Measurements from ENCODE around the gene PAPOLB. TPM values are rescaled to one million over a fixed set of nuclear protein-coding genes. Genes with fewer than 3 reads are reported as not detected.

The PAPOLB gene
- polyA plus RNA-seq, 1 donor from 2014 or later: 0.05 TPM

- no peaks in the 10 kb centered on the region for H3K79me2 ChIP-seq (replicated peaks; ENCODE audit: insufficient read depth, low read length)
- no peak for TF ChIP-seq TAF1 (IDR thresholded peaks at IDR 0.05; ENCODE audit: low read depth)
- no peak for TF ChIP-seq MXI1 (conservative IDR thresholded peaks at IDR 0.05; ENCODE audit: poor library complexity, severe bottlenecking)
- no peak for TF ChIP-seq CTCF (IDR thresholded peaks at IDR 0.05; ENCODE audit: poor library complexity, severe bottlenecking)
- TF ChIP-seq EZH2 (IDR thresholded peaks at IDR 0.05; ENCODE audit: borderline replicate concordance, insufficient read depth, low read length, poor library complexity, severe bottlenecking): no peak
- TF ChIP-seq REST (IDR thresholded peaks at IDR 0.05; ENCODE audit: borderline replicate concordance): no peak
- no peak for TF ChIP-seq RAD21 (conservative IDR thresholded peaks at IDR 0.05)
- no peak for TF ChIP-seq SMC3 (conservative IDR thresholded peaks at IDR 0.05; ENCODE audit: poor library complexity)
- TF ChIP-seq POLR2AphosphoS5 (IDR thresholded peaks at IDR 0.05): no peak
- no peak for TF ChIP-seq EP300 (conservative IDR thresholded peaks at IDR 0.05; ENCODE audit: poor library complexity, severe bottlenecking)
- H3K36me3 ChIP-seq (ENCODE audit: insufficient read depth, low read length): no peaks in the 10 kb centered on the region
- no peaks in the 10 kb centered on the region for H3F3A ChIP-seq (ENCODE audit: insufficient read depth, low read length, poor library complexity, severe bottlenecking)
- no peak overlapping the region for H2AFZ ChIP-seq (ENCODE audit: low read depth, low read length)
- no peaks in the 10 kb centered on the region for H4K20me1 ChIP-seq (ENCODE audit: insufficient read depth)
- no peaks in the 10 kb centered on the region for H3K27me3 ChIP-seq (ENCODE audit: insufficient read depth, low read depth, low read length)
- H3K9me2 ChIP-seq (ENCODE audit: insufficient read depth, low read length): no peaks in the 10 kb centered on the region
- no peak overlapping the region for H3K27ac ChIP-seq (ENCODE audit: low read length)
- no peaks in the 10 kb centered on the region for H3K9me3 ChIP-seq (ENCODE audit: low read length)
- no peak overlapping the region for H3K4me2 ChIP-seq (ENCODE audit: low read length)
- H3K4me3 ChIP-seq (ENCODE audit: low read length): no peak overlapping the region
- H3K9ac ChIP-seq (ENCODE audit: low read length): no peak overlapping the region
These were observed 42.0 kb downstream of the PAPOLB start for GRCh38 chr7:4819560-4820404.

- Histone ChIP-seq H3K27me3 (ENCODE audit: insufficient read depth, low read depth, low read length) (no peaks in the 10 kb centered on the region), H3K27ac (ENCODE audit: low read length) (no peak overlapping the region), H3K4me3 (ENCODE audit: low read length) (no peak overlapping the region), H3F3A (ENCODE audit: insufficient read depth, low read length, poor library complexity, severe bottlenecking) (no peaks in the 10 kb centered on the region), H3K36me3 (ENCODE audit: insufficient read depth, low read length) (no peaks in the 10 kb centered on the region), H3K9me3 (ENCODE audit: low read length) (no peaks in the 10 kb centered on the region), H3K9ac (ENCODE audit: low read length) (no peak overlapping the region), H3K9me2 (ENCODE audit: insufficient read depth, low read length) (no peaks in the 10 kb centered on the region), H2AFZ (ENCODE audit: low read depth, low read length) (no peak overlapping the region), H3K79me2 (replicated peaks; ENCODE audit: insufficient read depth, low read length) (no peaks in the 10 kb centered on the region), H3K4me2 (ENCODE audit: low read length) (no peak overlapping the region), H4K20me1 (ENCODE audit: insufficient read depth) (no peaks in the 10 kb centered on the region)
- TF ChIP-seq REST (IDR thresholded peaks at IDR 0.05; ENCODE audit: borderline replicate concordance): no peak
- no peak for TF ChIP-seq SMC3 (conservative IDR thresholded peaks at IDR 0.05; ENCODE audit: poor library complexity)
- TF ChIP-seq CTCF (IDR thresholded peaks at IDR 0.05; ENCODE audit: poor library complexity, severe bottlenecking): no peak
- TF ChIP-seq POLR2AphosphoS5 (IDR thresholded peaks at IDR 0.05): no peak
- TF ChIP-seq RAD21 (conservative IDR thresholded peaks at IDR 0.05): no peak
- TF ChIP-seq TAF1 (IDR thresholded peaks at IDR 0.05; ENCODE audit: low read depth): no peak
- no peak for TF ChIP-seq EZH2 (IDR thresholded peaks at IDR 0.05; ENCODE audit: borderline replicate concordance, insufficient read depth, low read length, poor library complexity, severe bottlenecking)
- TF ChIP-seq EP300 (conservative IDR thresholded peaks at IDR 0.05; ENCODE audit: poor library complexity, severe bottlenecking): no peak
- TF ChIP-seq MXI1 (conservative IDR thresholded peaks at IDR 0.05; ENCODE audit: poor library complexity, severe bottlenecking): no peak
These were observed 43.6 kb downstream of the PAPOLB start for GRCh38 chr7:4818000-4818794.

Measured in neural cell (in vitro differentiated cells).